Lower leg skin (tissue), 3 donors: ENCODE measurements around the gene RHBDF1.

Experiments used
- POLR2A ChIP-seq, 2 donors: fragments of 450-650 bp; IDR thresholded peaks; one replicate each; pipeline ENCODE4 v1.6.1; 2016 to 2017; ENCODE audit warnings: antibody characterized with exemption in 2 of 2, mild to moderate bottlenecking in 1 of 2, moderate library complexity in 1 of 2
- TF ChIP-seq, protein P1 (sequence below), 3 donors: fragments of 450-650 bp; IDR thresholded peaks; one replicate each; pipeline ENCODE4 v1.5.1; 2016; ENCODE audit warnings: antibody characterized with exemption in 3 of 3, mild to moderate bottlenecking in 3 of 3, moderate library complexity in 2 of 3

- no peak for TF ChIP-seq POLR2A (IDR thresholded peaks at IDR 0.05)
- TF ChIP-seq, protein P1, sequence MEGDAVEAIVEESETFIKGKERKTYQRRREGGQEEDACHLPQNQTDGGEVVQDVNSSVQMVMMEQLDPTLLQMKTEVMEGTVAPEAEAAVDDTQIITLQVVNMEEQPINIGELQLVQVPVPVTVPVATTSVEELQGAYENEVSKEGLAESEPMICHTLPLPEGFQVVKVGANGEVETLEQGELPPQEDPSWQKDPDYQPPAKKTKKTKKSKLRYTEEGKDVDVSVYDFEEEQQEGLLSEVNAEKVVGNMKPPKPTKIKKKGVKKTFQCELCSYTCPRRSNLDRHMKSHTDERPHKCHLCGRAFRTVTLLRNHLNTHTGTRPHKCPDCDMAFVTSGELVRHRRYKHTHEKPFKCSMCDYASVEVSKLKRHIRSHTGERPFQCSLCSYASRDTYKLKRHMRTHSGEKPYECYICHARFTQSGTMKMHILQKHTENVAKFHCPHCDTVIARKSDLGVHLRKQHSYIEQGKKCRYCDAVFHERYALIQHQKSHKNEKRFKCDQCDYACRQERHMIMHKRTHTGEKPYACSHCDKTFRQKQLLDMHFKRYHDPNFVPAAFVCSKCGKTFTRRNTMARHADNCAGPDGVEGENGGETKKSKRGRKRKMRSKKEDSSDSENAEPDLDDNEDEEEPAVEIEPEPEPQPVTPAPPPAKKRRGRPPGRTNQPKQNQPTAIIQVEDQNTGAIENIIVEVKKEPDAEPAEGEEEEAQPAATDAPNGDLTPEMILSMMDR (IDR thresholded peaks at IDR 0.05): no peak
Observed at GRCh38 chr16:100989-101388, 28.6 kb upstream of the RHBDF1 start.
